22Rv1 (cell line): Measurements from ENCODE around the gene ADRA2A.

Source experiments
- H3K27ac ChIP-seq: fragments of 450-650 bp; 2 replicates; pipeline ENCODE4 v1.5.1; 2017
- CTCF ChIP-seq: fragments of 450-650 bp; IDR thresholded peaks from 2 replicates; pipeline ENCODE4 v1.5.1; 2017; ENCODE audit warnings: mild to moderate bottlenecking
- ZFX ChIP-seq: fragments of 450-650 bp; IDR thresholded peaks from 2 replicates; pipeline ENCODE4 v1.6.1; 2017; ENCODE audit warnings: antibody characterized with exemption, borderline replicate concordance

ADRA2A gene

GRCh38 chr10:111078505-111079185 lies 1.8 kb downstream of the ADRA2A start:
- TF ChIP-seq ZFX (no peak), CTCF (no peak)

GRCh38 chr10:111079241-111079760 lies 2.5 kb downstream of the ADRA2A start:
- no peak overlapping the region for H3K27ac ChIP-seq
- TF ChIP-seq ZFX (no peak), CTCF (no peak)

More at GRCh38 chr10:111078505-111079185, 1.8 kb downstream of the ADRA2A start:
- H3K27ac ChIP-seq = no peak overlapping the region

GRCh38 chr10:111079781-111080180 lies 3.0 kb downstream of the ADRA2A start:
- 0 out of 2 replicates have a peak overlapping the region, but pooled peaks have one; percentile 25 for H3K27ac ChIP-seq
- TF ChIP-seq ZFX = no peak
- TF ChIP-seq CTCF = no peak

- 0 out of 2 replicates have a peak overlapping the region, but pooled peaks have one; percentile 25 for H3K27ac ChIP-seq
- TF ChIP-seq CTCF (no peak), ZFX (no peak)
These were observed 3.4 kb downstream of the ADRA2A start for GRCh38 chr10:111080224-111080623.

GRCh38 chr10:111081595-111081994 lies 4.8 kb downstream of the ADRA2A start:
- no peak overlapping the region for H3K27ac ChIP-seq
- TF ChIP-seq CTCF = no peak
- no peak for TF ChIP-seq ZFX

GRCh38 chr10:111082102-111082975 lies 5.5 kb downstream of the ADRA2A start:
- H3K27ac ChIP-seq = no peak overlapping the region
- TF ChIP-seq ZFX = no peak
- TF ChIP-seq CTCF = no peak
